Neural progenitor cell (in vitro differentiated cells): ENCODE data around the gene ESPL1. TPM values are rescaled to one million over a fixed set of nuclear protein-coding genes. Genes with fewer than 3 reads are reported as not detected.

Experiments
- DNase-seq: peaks from one replicate; pipeline ENCODE4 v3.0.0-alpha.2; 2016; ENCODE audit warnings: low spot score
- H2AFZ ChIP-seq: fragments of 200-600 bp; sonication (generic); replicated peaks from 2 replicates; pipeline ENCODE4 v1.6.1; 2016; ENCODE audit warnings: antibody characterized with exemption
- H3F3A ChIP-seq: fragments of 200-600 bp; sonication (generic); 2 replicates; pipeline ENCODE4 v1.6.1; 2016; ENCODE audit warnings: antibody characterized with exemption, low read depth
- H3K27ac ChIP-seq: fragments of 200-600 bp; sonication (generic); 2 replicates; pipeline ENCODE4 v1.5.1; 2016; ENCODE audit warnings: mild to moderate bottlenecking
- H3K27me3 ChIP-seq: fragments of 200-600 bp; sonication (generic); 2 replicates; pipeline ENCODE4 v1.6.1; 2016; ENCODE audit warnings: mild to moderate bottlenecking, moderate library complexity
- H3K36me3 ChIP-seq: fragments of 200-600 bp; sonication (generic); 2 replicates; pipeline ENCODE4 v1.5.1; 2016
- H3K4me1 ChIP-seq: fragments of 200-600 bp; sonication (generic); 2 replicates; pipeline ENCODE4 v1.6.1; 2016; ENCODE audit warnings: mixed run types
- H3K4me2 ChIP-seq: fragments of 200-600 bp; sonication (generic); 2 replicates; pipeline ENCODE4 v1.6.1; 2016
- H3K4me3 ChIP-seq: fragments of 200-600 bp; sonication (generic); 2 replicates; pipeline ENCODE4 v1.5.1; 2016
- H3K79me2 ChIP-seq: fragments of 200-600 bp; sonication (generic); 2 replicates; pipeline ENCODE4 v1.6.1; 2016; ENCODE audit warnings: low read depth
- H3K9ac ChIP-seq: fragments of 200-600 bp; sonication (generic); 2 replicates; pipeline ENCODE4 v1.6.1; 2016
- H3K9me3 ChIP-seq: fragments of 200-600 bp; sonication (generic); 2 replicates; pipeline ENCODE4 v1.5.1; 2016; ENCODE audit warnings: low read depth
- H4K20me1 ChIP-seq: fragments of 200-600 bp; sonication (generic); 2 replicates; pipeline ENCODE4 v1.6.1; 2016; ENCODE audit warnings: low read depth
- H3K27ac Mint-ChIP-seq: 3 replicates; pipeline ENCODE4 v1.8.0; 2021; ENCODE audit warnings: mixed read lengths
- H3K27me3 Mint-ChIP-seq: 2 replicates; pipeline ENCODE4 v1.8.0; 2022; ENCODE audit warnings: low read depth, mild to moderate bottlenecking, inconsistent platforms, moderate library complexity, mixed read lengths; ENCODE audit not compliant: insufficient read depth
- H3K36me3 Mint-ChIP-seq: 3 replicates; pipeline ENCODE4 v1.8.0; 2021; ENCODE audit warnings: mixed read lengths
- H3K4me1 Mint-ChIP-seq: 3 replicates; pipeline ENCODE4 v1.8.0; 2021; ENCODE audit warnings: mixed read lengths
- H3K4me3 Mint-ChIP-seq: 3 replicates; pipeline ENCODE4 v1.8.0; 2021; ENCODE audit warnings: mild to moderate bottlenecking, moderate library complexity, mixed read lengths
- H3K9me3 Mint-ChIP-seq: 3 replicates; pipeline ENCODE4 v1.8.0; 2020; ENCODE audit warnings: mixed read lengths
- CTCF ChIP-seq: fragments of 200-600 bp; sonication (generic); IDR thresholded peaks from 2 replicates; pipeline ENCODE4 v1.5.1; 2017; ENCODE audit warnings: antibody characterized with exemption, mild to moderate bottlenecking
- EZH2 ChIP-seq: fragments of 200-600 bp; sonication (generic); IDR thresholded peaks from 2 replicates; pipeline ENCODE4 v1.6.1; 2017; ENCODE audit warnings: antibody characterized with exemption, mild to moderate bottlenecking, moderate library complexity
- EZH2phosphoT487 ChIP-seq: fragments of 200-600 bp; sonication (generic); IDR thresholded peaks from 2 replicates; pipeline ENCODE4 v1.6.1; 2017; ENCODE audit warnings: antibody characterized with exemption
- total RNA-seq: library from RNA; depleted of rRNA; stranded (reverse); fragments of >200 nt; gene quantifications from 2 replicates; pipeline ENCODE4 v1.2.3, GENCODE V29; 2015; ENCODE audit warnings: low replicate concordance

The ESPL1 gene
- total RNA-seq, 1 donor from 2014 or later: 34.3 TPM

GRCh38 chr12:53222170-53222721 is 45.9 kb upstream of the ESPL1 start:
- peaks cover 61% of the 10 kb centered on the region for H3K4me1 Mint-ChIP-seq
- Histone ChIP-seq H3K27ac (peak overlapping the region; percentile 16), H3F3A (peaks cover 79% of the 10 kb centered on the region), H3K4me1 (peaks cover 65% of the 10 kb centered on the region), H4K20me1 (no peaks in the 10 kb centered on the region), H3K9ac (no peak overlapping the region), H3K9me3 (no peaks in the 10 kb centered on the region), H3K4me2 (peak overlapping the region; percentile 77), H3K4me3 (peak overlapping the region; percentile 51), H3K79me2 (peaks cover 26% of the 10 kb centered on the region), H2AFZ (no peak overlapping the region), H3K27me3 (peaks cover 16% of the 10 kb centered on the region), H3K36me3 (no peaks in the 10 kb centered on the region)
- peaks cover 2% of the 10 kb centered on the region for H3K36me3 Mint-ChIP-seq
- peak; percentile 40 for DNase-seq
- peak overlapping the region; percentile 77 for H3K4me3 Mint-ChIP-seq
- no peaks in the 10 kb centered on the region for H3K9me3 Mint-ChIP-seq
- TF ChIP-seq CTCF (no peak), EZH2phosphoT487 (no peak), EZH2 (no peak)
- H3K27me3 Mint-ChIP-seq: peaks cover 31% of the 10 kb centered on the region
- no peak overlapping the region for H3K27ac Mint-ChIP-seq

- Mint-ChIP-seq H3K4me1 (peaks cover 56% of the 10 kb centered on the region), H3K36me3 (peaks cover 2% of the 10 kb centered on the region), H3K4me3 (peak overlapping the region; percentile 77), H3K27ac (no peak overlapping the region), H3K27me3 (peaks cover 28% of the 10 kb centered on the region), H3K9me3 (no peaks in the 10 kb centered on the region)
- Histone ChIP-seq H2AFZ (no peak overlapping the region), H3K9ac (no peak overlapping the region), H3K4me1 (peaks cover 59% of the 10 kb centered on the region), H3K9me3 (no peaks in the 10 kb centered on the region), H3K27me3 (peaks cover 16% of the 10 kb centered on the region), H3K36me3 (no peaks in the 10 kb centered on the region), H3K27ac (no peak overlapping the region), H4K20me1 (no peaks in the 10 kb centered on the region), H3K4me3 (no peak overlapping the region), H3F3A (peaks cover 76% of the 10 kb centered on the region), H3K79me2 (peaks cover 20% of the 10 kb centered on the region), H3K4me2 (peak overlapping the region; percentile 77)
- TF ChIP-seq EZH2phosphoT487 (no peak), EZH2 (no peak), CTCF (no peak)
- DNase-seq: no peak
These were observed 45.3 kb upstream of the ESPL1 start for GRCh38 chr12:53222806-53223261.

GRCh38 chr12:53223389-53224060 is 44.6 kb upstream of the ESPL1 start:
- Histone ChIP-seq H3K9ac (no peak overlapping the region), H3K4me2 (peak overlapping the region; percentile 77), H3K4me3 (no peak overlapping the region), H3K79me2 (peaks cover 15% of the 10 kb centered on the region), H3F3A (peaks cover 69% of the 10 kb centered on the region), H3K27ac (no peak overlapping the region), H4K20me1 (no peaks in the 10 kb centered on the region), H3K9me3 (no peaks in the 10 kb centered on the region), H3K4me1 (peaks cover 52% of the 10 kb centered on the region), H3K36me3 (no peaks in the 10 kb centered on the region), H3K27me3 (peaks cover 15% of the 10 kb centered on the region), H2AFZ (no peak overlapping the region)
- Mint-ChIP-seq H3K4me1 (peaks cover 52% of the 10 kb centered on the region), H3K9me3 (no peaks in the 10 kb centered on the region), H3K27me3 (peaks cover 23% of the 10 kb centered on the region), H3K4me3 (peak overlapping the region; percentile 77), H3K36me3 (peaks cover 2% of the 10 kb centered on the region), H3K27ac (peak overlapping the region; percentile 77)
- TF ChIP-seq EZH2phosphoT487: no peak
- TF ChIP-seq EZH2: no peak
- TF ChIP-seq CTCF: no peak
- peak; percentile 50 for DNase-seq
